T47D (cell line): ENCODE data around the gene DNMT1.
"Not testable (repeated sequence)": the region's sequence is repeated elsewhere in the genome, so short reads cannot be mapped to it uniquely, and the experiment has no call there.

Experiments
- DNase-seq, 2 experiments: peaks; one replicate each; pipeline versions ENCODE4 v3.0.0 to v3.0.0-alpha.2; 2011 to 2012; ENCODE audit warnings: low read depth in 1 of 2, low spot score in 1 of 2
- JUND ChIP-seq: IDR thresholded peaks from 2 replicates; pipeline ENCODE4 v1.6.1; 2012; ENCODE audit warnings: low read depth
- in situ Hi-C: cut with HindIII; loops from 2 replicates; pipeline ENCODE4 v1.10.0; 2016; ENCODE audit warnings: low sequenced_read_pairs, low pct_unique_long_range_greater_than_20kb

DNMT1 gene

GRCh38 chr19:10194500-10195198 is at the start of gene DNMT1:
TSS of gene DNMT1 (minus strand) at chr19:10194953. CDS start at chr19:10194899, 54 bp downstream.
- in situ Hi-C loops: no loop called here
- DNase-seq: peak; percentile 96
- no peak for TF ChIP-seq JUND

- no peak for TF ChIP-seq JUND
- in situ Hi-C loops: no loop called here
- DNase-seq: no peak
Observed at GRCh38 chr19:10243606-10244005, 48.9 kb upstream of the DNMT1 start.

DNA sequence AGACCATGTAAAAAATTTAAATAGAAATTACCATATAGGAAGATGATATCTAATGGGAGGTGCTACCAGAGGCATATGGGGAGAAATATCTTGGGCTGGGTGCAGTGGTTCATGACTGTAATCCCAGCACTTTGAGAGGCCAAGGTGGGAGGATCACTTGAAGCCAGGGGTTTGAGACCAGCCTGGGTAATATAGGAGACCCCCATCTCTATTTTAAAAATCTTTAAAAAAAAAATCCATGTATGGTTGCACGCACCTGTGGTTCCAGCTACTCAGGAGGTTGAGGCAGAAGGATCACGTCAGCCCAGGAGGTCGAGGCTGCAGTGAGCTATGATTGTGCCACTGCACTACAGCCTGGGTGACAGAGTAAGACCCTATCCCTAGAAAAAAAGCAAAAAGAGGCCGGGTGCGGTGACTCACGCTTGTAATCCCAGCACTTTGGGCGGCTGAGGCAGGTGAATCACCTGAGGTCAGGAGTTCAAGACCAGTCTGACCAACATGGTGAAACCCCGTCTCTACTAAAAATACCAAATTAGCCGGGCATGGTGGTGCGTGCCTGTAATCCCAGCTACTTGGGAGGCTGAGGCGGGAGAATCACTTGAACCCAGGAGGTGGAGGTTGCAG is 47.2 kb upstream of the DNMT1 start:
- DNase-seq, in situ Hi-C loops: not testable (repeated sequence)

DNA sequence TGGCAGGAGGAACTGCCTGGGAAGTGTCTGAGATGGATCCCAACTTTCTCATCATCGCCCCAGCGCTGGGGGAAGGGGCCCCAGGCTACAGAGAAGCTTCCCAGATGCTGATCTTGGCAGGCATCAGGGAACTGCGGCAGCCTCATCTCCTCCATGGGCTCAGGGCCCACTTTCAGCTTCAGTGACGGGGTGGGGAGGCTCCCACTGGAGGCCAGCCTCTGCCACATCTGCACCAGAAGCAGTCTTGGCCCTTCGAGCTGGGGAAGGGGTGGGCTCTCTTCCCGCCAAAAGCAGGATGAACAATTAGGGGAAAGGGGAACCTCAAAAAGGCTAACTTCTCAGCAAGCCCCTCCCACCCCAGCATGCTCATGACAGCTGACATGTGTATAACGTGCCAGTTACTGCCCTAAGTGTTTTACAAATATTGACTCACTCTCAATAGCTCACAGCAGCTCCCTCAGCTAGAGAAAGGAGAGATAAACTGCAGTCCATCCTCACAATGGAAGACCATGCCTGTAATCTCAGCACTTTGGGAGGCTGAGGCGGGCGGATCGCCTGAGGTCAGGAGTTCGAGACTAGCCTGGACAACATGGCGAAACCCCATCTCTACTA is 43.5 kb upstream of the DNMT1 start:
- no peak for DNase-seq
- no peak for TF ChIP-seq JUND
- in situ Hi-C loops: no loop called here

- TF ChIP-seq JUND: no peak
- in situ Hi-C loops: no loop called here
Observed at GRCh38 chr19:10237702-10238101, 42.9 kb upstream of the DNMT1 start.

GRCh38 chr19:10235409-10235808 is 40.7 kb upstream of the DNMT1 start:
- DNase-seq, in situ Hi-C loops: not testable (repeated sequence)

More at GRCh38 chr19:10237702-10238101, 42.9 kb upstream of the DNMT1 start:
- DNase-seq: no peak

DNA sequence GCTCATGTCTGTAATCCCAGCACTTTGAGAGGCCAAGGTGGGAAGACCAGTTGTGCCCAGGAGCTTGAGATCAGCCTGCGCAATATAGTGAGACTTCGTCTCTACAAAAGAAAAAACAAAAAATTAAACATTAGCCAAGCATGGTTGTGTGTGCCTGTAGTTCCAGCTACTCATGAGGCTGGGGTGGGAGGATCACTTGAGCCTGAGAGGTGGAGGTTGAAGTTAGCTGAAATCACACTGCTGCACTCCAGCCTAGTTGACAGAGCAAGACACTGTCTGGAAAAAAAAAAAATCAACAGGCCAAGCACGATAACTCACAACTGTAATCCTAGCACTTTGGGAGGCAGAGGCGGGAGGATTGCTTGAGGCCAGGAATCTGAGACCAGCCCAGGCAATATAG is 40.2 kb upstream of the DNMT1 start:
- no peak for DNase-seq
- no peak for TF ChIP-seq JUND
- in situ Hi-C loops: no loop called here

- TF ChIP-seq JUND: no peak
- in situ Hi-C loops: no loop called here
Observed at GRCh38 chr19:10233946-10234345, 39.2 kb upstream of the DNMT1 start.

GRCh38 chr19:10231612-10232228 is 37.0 kb upstream of the DNMT1 start:
- TF ChIP-seq JUND: no peak
- in situ Hi-C loops: no loop called here
- DNase-seq: no peak

More at GRCh38 chr19:10233946-10234345, 39.2 kb upstream of the DNMT1 start:
- no peak for DNase-seq

DNA sequence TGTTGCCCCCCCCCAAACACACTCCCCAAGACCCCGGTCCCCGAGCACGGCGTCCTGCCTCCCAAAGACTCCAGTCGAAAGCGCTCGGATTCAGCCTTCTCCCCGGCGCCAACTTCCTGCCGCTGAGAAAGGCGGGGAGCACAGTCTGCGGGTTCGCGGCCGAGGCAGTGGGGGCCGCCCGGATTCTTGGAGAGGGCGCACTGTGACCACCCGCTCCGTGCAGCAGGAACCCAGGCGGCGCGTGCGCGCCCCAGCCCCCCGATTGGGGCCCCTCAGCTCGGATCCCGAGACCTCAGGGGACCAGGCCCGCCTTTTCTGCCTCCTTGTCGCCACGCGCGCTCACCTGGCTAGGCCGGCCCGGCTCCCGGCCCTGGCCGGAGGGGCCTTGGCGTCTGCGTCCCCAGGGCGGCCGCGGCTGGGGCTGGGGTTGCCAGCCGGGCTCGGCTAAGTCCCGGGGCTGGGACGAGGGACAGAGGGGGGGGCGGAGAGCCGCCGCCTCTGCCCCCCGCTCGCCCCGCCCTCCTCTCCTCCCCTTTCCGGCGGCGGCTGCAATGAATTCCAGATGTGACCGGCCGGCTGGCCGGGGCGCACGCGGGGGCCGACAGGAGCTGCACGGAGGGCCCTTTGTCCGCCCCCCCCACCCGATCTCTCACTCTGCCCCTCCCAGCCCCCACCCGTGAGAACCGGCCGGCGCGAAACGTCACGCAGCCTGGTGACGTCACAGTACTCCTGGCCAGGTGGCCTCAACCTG is 36.3 kb upstream of the DNMT1 start, which contains the start of gene S1PR2:
S1PR2 (minus strand) TSS at position 471 of the 751 bp plus-strand sequence. CDS start 6,426 bp downstream, outside the sequence.
- in situ Hi-C loops: no loop called here
- DNase-seq: peak; percentile 57 to 63
- TF ChIP-seq JUND: no peak

- no peak for TF ChIP-seq JUND
- in situ Hi-C loops: no loop called here
Observed at GRCh38 chr19:10230173-10230860, 35.6 kb upstream of the DNMT1 start.

GRCh38 chr19:10228920-10229319 is 34.2 kb upstream of the DNMT1 start:
- in situ Hi-C loops: no loop called here
- no peak for TF ChIP-seq JUND
- DNase-seq: no peak

More at GRCh38 chr19:10230173-10230860, 35.6 kb upstream of the DNMT1 start:
- DNase-seq: no peak
